Subcutaneous abdominal adipose tissue (tissue), 5 donors: Measurements from ENCODE around the gene RAMP2.
A peak's percentile ranks its signal among the peaks of the same experiment; 100 is the strongest.

Experiments
- H3K27ac ChIP-seq: one replicate; pipeline ENCODE4 v1.7.0; 2013; ENCODE audit warnings: low read depth, mild to moderate bottlenecking, inconsistent platforms, low read length, moderate library complexity
- H3K27me3 ChIP-seq, 5 donors: one replicate each; pipeline ENCODE4 v1.7.0; 2013; ENCODE audit warnings: low read length in 5 of 5, inconsistent platforms in 1 of 5; ENCODE audit not compliant: control insufficient read depth in 5 of 5, insufficient read depth in 4 of 5
- H3K36me3 ChIP-seq, 5 donors: one replicate each; pipeline ENCODE4 v1.7.0; 2013; ENCODE audit warnings: low read length in 5 of 5; ENCODE audit not compliant: control insufficient read depth in 5 of 5, insufficient read depth in 5 of 5
- H3K4me1 ChIP-seq, 5 donors: one replicate each; pipeline ENCODE4 v1.7.0; 2013; ENCODE audit warnings: low read length in 5 of 5, mild to moderate bottlenecking in 3 of 5, moderate library complexity in 1 of 5; ENCODE audit not compliant: control insufficient read depth in 5 of 5, insufficient read depth in 5 of 5
- H3K4me3 ChIP-seq, 5 donors: one replicate each; pipeline ENCODE4 v1.7.0; 2013; ENCODE audit warnings: low read length in 5 of 5, low read depth in 1 of 5
- H3K9ac ChIP-seq, 5 donors: one replicate each; pipeline ENCODE4 v1.7.0; 2013; ENCODE audit warnings: low read length in 5 of 5, mild to moderate bottlenecking in 4 of 5, moderate library complexity in 3 of 5
- H3K9me3 ChIP-seq, 5 donors: one replicate each; pipeline ENCODE4 v1.7.0; 2013; ENCODE audit warnings: low read length in 5 of 5; ENCODE audit not compliant: control insufficient read depth in 5 of 5
- donor health status: healthy.
- donor health status: healthy.
- donor health status: healthy.
- donor health status: healthy.
- donor health status: healthy.

RAMP2 gene

GRCh38 chr17:42744806-42745617, 16.0 kb upstream of the RAMP2 start, which contains the start of gene EZH1:
EZH1 (minus strand) TSS chr17:42745040; CDS start chr17:42728941, 16,099 bp downstream.
- H3K27me3 ChIP-seq, result no peaks in the 10 kb centered on the region
- H3K4me3 ChIP-seq, result peak within 1 kb of the TSS; percentile 72 to 85 (median 81)
- H3K9ac ChIP-seq, result peak within 1 kb of the TSS; percentile 39 to 87 (median 81)
- H3K9me3 ChIP-seq, result no peaks in the 10 kb centered on the region
- H3K4me1 ChIP-seq, result peaks cover 14 to 67% (median 58%) of the 10 kb centered on the region in 5 donors
- peak within 1 kb of the TSS; percentile 93 for H3K27ac ChIP-seq
- peaks cover 0 to 5% (median 0%) of the 10 kb centered on the region in 5 donors for H3K36me3 ChIP-seq

- H3K27ac ChIP-seq, result peak overlapping the region; percentile 97
- H3K4me1 ChIP-seq, result peaks cover 25 to 61% (median 57%) of the 10 kb centered on the region in 5 donors
- H3K36me3 ChIP-seq, result no peaks in the 10 kb centered on the region
Observed at GRCh38 chr17:42748202-42748907, 12.7 kb upstream of the RAMP2 start.

GRCh38 chr17:42748908-42749798, 11.9 kb upstream of the RAMP2 start:
- Histone ChIP-seq H3K4me3 (peak overlapping the region in 2 of 5 donors; percentile 11 to 37), H3K27ac (peak overlapping the region; percentile 97), H3K4me1 (peaks cover 25 to 53% (median 49%) of the 10 kb centered on the region in 5 donors), H3K27me3 (no peaks in the 10 kb centered on the region), H3K9ac (peak overlapping the region in 3 of 5 donors; percentile 55 to 84 (median 59)), H3K9me3 (no peaks in the 10 kb centered on the region), H3K36me3 (no peaks in the 10 kb centered on the region)

More at GRCh38 chr17:42748202-42748907, 12.7 kb upstream of the RAMP2 start:
- peak overlapping the region in 3 of 5 donors; percentile 49 to 58 (median 55) for H3K9ac ChIP-seq
- H3K9me3 ChIP-seq, result no peaks in the 10 kb centered on the region
- H3K4me3 ChIP-seq, result peak overlapping the region in 1 of 5 donors; percentile 11
- H3K27me3 ChIP-seq, result no peaks in the 10 kb centered on the region

- no peaks in the 10 kb centered on the region for H3K9me3 ChIP-seq
Observed at GRCh38 chr17:42750739-42751344, 10.2 kb upstream of the RAMP2 start.

GRCh38 chr17:42751628-42752027, 9.4 kb upstream of the RAMP2 start:
- Histone ChIP-seq H3K27me3 (no peaks in the 10 kb centered on the region), H3K4me1 (peaks cover 25 to 59% (median 54%) of the 10 kb centered on the region in 5 donors), H3K27ac (peak overlapping the region; percentile 97), H3K9me3 (no peaks in the 10 kb centered on the region), H3K9ac (no peak overlapping the region), H3K4me3 (no peak overlapping the region), H3K36me3 (peaks cover 0 to 3% (median 0%) of the 10 kb centered on the region in 5 donors)

More at GRCh38 chr17:42750739-42751344, 10.2 kb upstream of the RAMP2 start:
- H3K27ac ChIP-seq, result peak overlapping the region; percentile 97
- H3K9ac ChIP-seq, result peak overlapping the region in 2 of 5 donors; percentile 5 to 46
- H3K36me3 ChIP-seq, result no peaks in the 10 kb centered on the region
- H3K4me1 ChIP-seq, result peaks cover 25 to 59% (median 52%) of the 10 kb centered on the region in 5 donors
- no peak overlapping the region for H3K4me3 ChIP-seq
- H3K27me3 ChIP-seq, result no peaks in the 10 kb centered on the region

- peaks cover 17 to 39% (median 33%) of the 10 kb centered on the region in 5 donors for H3K4me1 ChIP-seq
- no peak overlapping the region for H3K9ac ChIP-seq
- H3K4me3 ChIP-seq, result no peak overlapping the region
- H3K27me3 ChIP-seq, result no peaks in the 10 kb centered on the region
- peaks cover 0 to 3% (median 0%) of the 10 kb centered on the region in 5 donors for H3K36me3 ChIP-seq
- H3K9me3 ChIP-seq, result no peaks in the 10 kb centered on the region
- H3K27ac ChIP-seq, result peak overlapping the region; percentile 19
Observed at GRCh38 chr17:42754782-42755181, 6.2 kb upstream of the RAMP2 start.

GRCh38 chr17:42759982-42760651, 910 bp upstream of the RAMP2 start:
- H3K36me3 ChIP-seq, result peaks cover 0 to 3% (median 0%) of the 10 kb centered on the region in 5 donors
- no peaks in the 10 kb centered on the region for H3K27me3 ChIP-seq
- H3K4me1 ChIP-seq, result peaks cover 15 to 52% (median 45%) of the 10 kb centered on the region in 5 donors
- H3K27ac ChIP-seq, result peak overlapping the region; percentile 65
- peak overlapping the region in 3 of 5 donors; percentile 56 to 71 (median 57) for H3K9ac ChIP-seq
- H3K4me3 ChIP-seq, result peak overlapping the region; percentile 69 to 79 (median 72)
- H3K9me3 ChIP-seq, result no peaks in the 10 kb centered on the region

GRCh38 chr17:42761638-42762037, 611 bp downstream of the RAMP2 start:
- H3K4me1 ChIP-seq, result peaks cover 15 to 46% (median 38%) of the 10 kb centered on the region in 5 donors
- peak overlapping the region; percentile 59 to 79 (median 71) for H3K4me3 ChIP-seq
- H3K27ac ChIP-seq, result peak overlapping the region; percentile 90
- no peaks in the 10 kb centered on the region for H3K27me3 ChIP-seq
- H3K36me3 ChIP-seq, result no peaks in the 10 kb centered on the region
- H3K9me3 ChIP-seq, result no peaks in the 10 kb centered on the region
- peak overlapping the region; percentile 72 to 96 (median 76) for H3K9ac ChIP-seq
